Posterior vena cava (tissue), 2 donors: ENCODE data around the gene KRTAP9-4. TPM values are rescaled to one million over a fixed set of nuclear protein-coding genes. Genes with fewer than 3 reads are reported as not detected.
"Not testable (repeated sequence)": the region's sequence is repeated elsewhere in the genome, so short reads cannot be mapped to it uniquely, and the experiment has no call there.

Experiments used
- DNase-seq: peaks from one replicate; pipeline ENCODE4 v3.0.0-alpha.2; 2020; ENCODE audit warnings: low spot score
- intact Hi-C, 2 donors: fragments of 100-400 bp; cut with DNase I; formaldehyde crosslinking; loops; one replicate each; pipeline versions ENCODE4 v1.14.1 to v1.14.2; 2022 to 2023
- total RNA-seq, 2 donors: library from RNA; stranded (reverse); fragmentation: NEBNext Ultra II Directional; extraction: Animal tissue kit (Norgen Biotek cat#: 25700); gene quantifications; one replicate each; pipeline ENCODE4 v1.2.1, GENCODE V29; 2021
- donor health status: DM: yes; HTN: yes; CAD: no.
- donor health status: DM: yes; HTN: yes; CAD: no.

Gene KRTAP9-4
- total RNA-seq, 2 donors from 2014 or later = not detected

GRCh38 chr17:41258406-41258805, 8.9 kb downstream of the KRTAP9-4 start:
- DNase-seq = no peak
- intact Hi-C loops = no loop called here

GRCh38 chr17:41263212-41263611, 13.7 kb downstream of the KRTAP9-4 start:
- intact Hi-C loops = no loop called here
- no peak for DNase-seq

- intact Hi-C loops = no loop called here
- no peak for DNase-seq
Observed at GRCh38 chr17:41264599-41264998, 15.1 kb downstream of the KRTAP9-4 start.

GRCh38 chr17:41265078-41265477, 15.6 kb downstream of the KRTAP9-4 start, which contains the start of gene KRTAP9-6:
TSS of gene KRTAP9-6 (plus strand) at chr17:41265378. CDS start at chr17:41265378, 0 bp downstream.
- intact Hi-C loops = no loop called here
- no peak for DNase-seq

GRCh38 chr17:41267711-41268110, 18.2 kb downstream of the KRTAP9-4 start:
- DNase-seq = no peak
- intact Hi-C loops = no loop called here

- DNase-seq, intact Hi-C loops: not testable (repeated sequence)
Observed at GRCh38 chr17:41271323-41271722, 21.8 kb downstream of the KRTAP9-4 start.

- intact Hi-C loops = no loop called here
- no peak for DNase-seq
Observed at GRCh38 chr17:41271858-41272257, 22.4 kb downstream of the KRTAP9-4 start.

GRCh38 chr17:41275648-41276190, 26.2 kb downstream of the KRTAP9-4 start, which contains the start of gene KRTAP9-7:
TSS of gene KRTAP9-7 (plus strand) at chr17:41275698. CDS start at chr17:41275698, 0 bp downstream.
- DNase-seq, intact Hi-C loops: not testable (repeated sequence)

GRCh38 chr17:41278176-41278955, 28.9 kb downstream of the KRTAP9-4 start:
- DNase-seq = no peak
- intact Hi-C loops = no loop called here

GRCh38 chr17:41284043-41284442, 34.6 kb downstream of the KRTAP9-4 start:
- no peak for DNase-seq
- intact Hi-C loops = no loop called here

GRCh38 chr17:41284546-41284945, 35.1 kb downstream of the KRTAP9-4 start:
- no peak for DNase-seq
- intact Hi-C loops = no loop called here

- intact Hi-C loops = no loop called here
- no peak for DNase-seq
Observed at GRCh38 chr17:41287050-41287449, 37.6 kb downstream of the KRTAP9-4 start.

- intact Hi-C loops = no loop called here
- DNase-seq = no peak
Observed at GRCh38 chr17:41294016-41294415, 44.5 kb downstream of the KRTAP9-4 start.

GRCh38 chr17:41296846-41297245, 47.4 kb downstream of the KRTAP9-4 start:
- no peak for DNase-seq
- intact Hi-C loops = no loop called here

- intact Hi-C loops = loop anchor here in 1 of 2 donors (1.0 kb wide), 1 partner anchor 24 kb away; no protein-coding TSS in a partner anchor
- no peak for DNase-seq
Observed at GRCh38 chr17:41298458-41299135, 49.1 kb downstream of the KRTAP9-4 start.

Other genes with a start within 250 kb of the KRTAP9-4 start
- not detected for gene KRTAP3-2, start 249.8 kb upstream of the KRTAP9-4 start, total RNA-seq
- gene KRTAP3-1, start 240.6 kb upstream of the KRTAP9-4 start, total RNA-seq = not detected
- gene KRTAP1-5, start 222.5 kb upstream of the KRTAP9-4 start, total RNA-seq = not detected
- not detected for gene KRTAP1-4, start 219.5 kb upstream of the KRTAP9-4 start, total RNA-seq
- not detected for gene KRTAP1-3, start 214.8 kb upstream of the KRTAP9-4 start, total RNA-seq
- not detected for gene KRTAP1-1, start 208.2 kb upstream of the KRTAP9-4 start, total RNA-seq
- gene KRTAP2-1, start 202.4 kb upstream of the KRTAP9-4 start, total RNA-seq = not detected
- gene KRTAP2-2, start 194.5 kb upstream of the KRTAP9-4 start, total RNA-seq = not detected
- gene KRTAP2-3, start 189.6 kb upstream of the KRTAP9-4 start, total RNA-seq = not detected
- not detected for gene KRTAP2-4, start 183.8 kb upstream of the KRTAP9-4 start, total RNA-seq
- not detected for gene KRTAP4-7, start 165.5 kb upstream of the KRTAP9-4 start, total RNA-seq
- not detected for gene KRTAP4-8, start 151.5 kb upstream of the KRTAP9-4 start, total RNA-seq
- not detected for gene KRTAP4-16, start 147.5 kb upstream of the KRTAP9-4 start, total RNA-seq
- gene KRTAP4-9, start 144.3 kb upstream of the KRTAP9-4 start, total RNA-seq = not detected
- gene KRTAP4-11, start 131.3 kb upstream of the KRTAP9-4 start, total RNA-seq = not detected
- gene KRTAP4-12, start 125.5 kb upstream of the KRTAP9-4 start, total RNA-seq = not detected
- not detected for gene KRTAP4-6, start 109.1 kb upstream of the KRTAP9-4 start, total RNA-seq
- not detected for gene KRTAP4-5, start 99.9 kb upstream of the KRTAP9-4 start, total RNA-seq
- not detected for gene KRTAP4-4, start 88.9 kb upstream of the KRTAP9-4 start, total RNA-seq
- gene KRTAP4-3, start 81.5 kb upstream of the KRTAP9-4 start, total RNA-seq = not detected
- gene KRTAP4-2, start 71.5 kb upstream of the KRTAP9-4 start, total RNA-seq = not detected
- not detected for gene KRTAP4-1, start 64.8 kb upstream of the KRTAP9-4 start, total RNA-seq
- not detected for gene KRTAP9-1, start 59.8 kb upstream of the KRTAP9-4 start, total RNA-seq
- not detected for gene KRTAP9-2, start 23.0 kb upstream of the KRTAP9-4 start, total RNA-seq
- gene KRTAP9-3, start 17.2 kb upstream of the KRTAP9-4 start, total RNA-seq = not detected
- not detected for gene KRTAP9-8, start 11.7 kb upstream of the KRTAP9-4 start, total RNA-seq
- not detected for gene KRTAP9-9, start 5.7 kb downstream of the KRTAP9-4 start, total RNA-seq
- not detected for gene KRTAP9-6, start 15.7 kb downstream of the KRTAP9-4 start, total RNA-seq
- gene KRTAP9-7, start 26.0 kb downstream of the KRTAP9-4 start, total RNA-seq = not detected
- gene KRTAP29-1, start 53.2 kb downstream of the KRTAP9-4 start, total RNA-seq = not detected
- not detected for gene KRTAP16-1, start 59.6 kb downstream of the KRTAP9-4 start, total RNA-seq
- gene KRTAP17-1, start 66.0 kb downstream of the KRTAP9-4 start, total RNA-seq = not detected
- gene KRT33A, start 101.1 kb downstream of the KRTAP9-4 start, total RNA-seq = not detected
- gene KRT33B, start 120.1 kb downstream of the KRTAP9-4 start, total RNA-seq = not detected
- gene KRT34, start 132.6 kb downstream of the KRTAP9-4 start, total RNA-seq = not detected
- gene KRT31, start 147.9 kb downstream of the KRTAP9-4 start, total RNA-seq = not detected
- not detected for gene KRT37, start 174.9 kb downstream of the KRTAP9-4 start, total RNA-seq
- gene KRT38, start 191.3 kb downstream of the KRTAP9-4 start, total RNA-seq = not detected
- under 1 TPM in 1 of 2 donors, not detected in 1; 0.23 TPM for gene KRT32, start 217.7 kb downstream of the KRTAP9-4 start, total RNA-seq
- not detected for gene KRT35, start 231.5 kb downstream of the KRTAP9-4 start, total RNA-seq
- gene KRT36, start 240.2 kb downstream of the KRTAP9-4 start, total RNA-seq = not detected